K562 (cell line): ENCODE data around the gene QKI. TPM values are rescaled to one million over a fixed set of nuclear protein-coding genes. Genes with fewer than 3 reads are reported as not detected.
A peak's percentile ranks its signal among the peaks of the same experiment; 100 is the strongest.

ENCODE experiments used
- AFF4 ChIP-seq: sonication (generic); formaldehyde crosslinking; IDR thresholded peaks from 2 replicates; pipeline ENCODE4 v1.8.0; 2023; ENCODE audit warnings: mild to moderate bottlenecking, missing genetic modification reagents
- BCOR ChIP-seq: fragments of 450-650 bp; IDR thresholded peaks from 2 replicates; pipeline ENCODE4 v1.6.1; 2016
- EWSR1 ChIP-seq: fragments of 450-650 bp; IDR thresholded peaks from 2 replicates; pipeline ENCODE4 v1.6.1; 2018; ENCODE audit warnings: borderline replicate concordance, mild to moderate bottlenecking, low read depth, moderate library complexity; ENCODE audit not compliant: partially characterized antibody
- FIP1L1 ChIP-seq: fragments of 200-400 bp; formaldehyde crosslinking; IDR thresholded peaks from 2 replicates; pipeline ENCODE4 v1.6.1; 2018; ENCODE audit warnings: mild to moderate bottlenecking, low read depth, low read length; ENCODE audit not compliant: poor library complexity, severe bottlenecking
- FOXO4 ChIP-seq: fragments of 450-650 bp; formaldehyde crosslinking; IDR thresholded peaks from 2 replicates; pipeline ENCODE4 v1.4.0; 2020; ENCODE audit warnings: mild to moderate bottlenecking, moderate library complexity
- HNRNPUL1 ChIP-seq: fragments of 200-400 bp; formaldehyde crosslinking; IDR thresholded peaks from 2 replicates; pipeline ENCODE4 v1.6.1; 2017; ENCODE audit warnings: low read length
- IFI16 ChIP-seq: fragments of 250-450 bp; sonication (Bioruptor Pico); IDR thresholded peaks from 2 replicates; pipeline ENCODE4 v2.1.2; 2022; ENCODE audit warnings: mild to moderate bottlenecking, inconsistent platforms
- KDM4B ChIP-seq, 2 experiments: fragments of 450-650 bp in 1 of 2; sonication (generic) in 1 of 2; IDR thresholded peaks; 2 replicates each; pipeline ENCODE4 v1.6.1; 2016 to 2017; ENCODE audit warnings: borderline replicate concordance in 2 of 2, antibody characterized with exemption in 1 of 2, low read depth in 1 of 2, mild to moderate bottlenecking in 1 of 2
- MAX ChIP-seq: sonication (generic); formaldehyde crosslinking; IDR thresholded peaks from 2 replicates; pipeline ENCODE4 v1.9.0; 2022; ENCODE audit warnings: mild to moderate bottlenecking, missing genetic modification reagents
- NFIX ChIP-seq: fragments of 250-450 bp; sonication (Bioruptor Pico); IDR thresholded peaks from 2 replicates; pipeline ENCODE4 v1.4.0; 2020; ENCODE audit warnings: low read depth, mild to moderate bottlenecking, moderate library complexity
- NR0B1 ChIP-seq: fragments of 450-650 bp; IDR thresholded peaks from one replicate; pipeline ENCODE4 v1.6.1; 2018; ENCODE audit warnings: mild to moderate bottlenecking, moderate library complexity; ENCODE audit not compliant: partially characterized antibody
- NR3C1 ChIP-seq: sonication (generic); formaldehyde crosslinking; IDR thresholded peaks from 2 replicates; pipeline ENCODE4 v1.8.1; 2022; ENCODE audit warnings: missing genetic modification reagents
- POLR2A ChIP-seq: fragments of 450-650 bp; conservative IDR thresholded peaks from 2 replicates; pipeline ENCODE4 v1.6.1; 2016
- RBM15 ChIP-seq: fragments of 200-400 bp; formaldehyde crosslinking; IDR thresholded peaks from 2 replicates; pipeline ENCODE4 v1.6.1; 2018; ENCODE audit warnings: mild to moderate bottlenecking, low read length, moderate library complexity; ENCODE audit not compliant: insufficient read depth
- ZBTB5 ChIP-seq: fragments of 450-650 bp; IDR thresholded peaks from 2 replicates; pipeline ENCODE4 v1.6.1; 2017; ENCODE audit warnings: antibody characterized with exemption
- ZBTB9 ChIP-seq: fragments of 450-650 bp; formaldehyde crosslinking; IDR thresholded peaks from 2 replicates; pipeline ENCODE4 v1.4.0; 2020; ENCODE audit warnings: mild to moderate bottlenecking, moderate library complexity
- polyA plus RNA-seq, 8 experiments: library from polyadenylated mRNA; depleted of rRNA in 4 of 8; stranded (reverse) in 5 of 8; unstranded in 3 of 8; fragments of >200 nt; fragmentation: Nextera tagmentation in 2 of 8; fragmentation: Illumina TruSeq in 1 of 8; extraction: Ambion mirVana in 2 of 8; extraction: Trizol in 1 of 8; gene quantifications; 2 replicates each; pipeline versions ENCODE4 v1.2.1 to v1.2.3, GENCODE V29; 2011 to 2014; ENCODE audit warnings: inconsistent platforms in 1 of 8, missing spikeins in 1 of 8
- total RNA-seq, 7 experiments: library from RNA; depleted of rRNA in 6 of 7; stranded (reverse); fragments of >200 nt in 6 of 7; fragmentation: Illumina TruSeq in 2 of 7; extraction: Trizol in 2 of 7; gene quantifications; 2 replicates each; pipeline versions ENCODE4 v1.2.1 to v1.2.3, GENCODE V29; 2011 to 2021; ENCODE audit warnings: low replicate concordance in 1 of 7

Gene QKI
- total and polyA plus RNA-seq, 9 of the 15 experiments (the other 6 are each of a cell fraction or from before 2014, with no cell fraction given) = 20.4 to 215 (median 123) TPM

- TF ChIP-seq KDM4B (IDR thresholded peaks at IDR 0.05; ENCODE audit: borderline replicate concordance in 2 of 2, low read depth in 1 of 2) = 0 out of 4 replicates have a peak, but pooled peaks of 1 of the 2 experiments have one; percentile 50
- peak; percentile 30 for TF ChIP-seq FIP1L1
- TF ChIP-seq EWSR1 = no peak
- no peak for TF ChIP-seq NR0B1
- no peak for TF ChIP-seq AFF4 (CRISPR knock-in tag)
- TF ChIP-seq ZBTB5 = no peak
- TF ChIP-seq IFI16 (CRISPR knock-in tag) = no peak
- TF ChIP-seq RBM15 = no peak
- TF ChIP-seq FOXO4 (CRISPR knock-in tag) = no peak
- 0 out of 2 replicates have a peak, but pooled peaks have one; percentile 7 for TF ChIP-seq NR3C1
- TF ChIP-seq BCOR = no peak
- 0 out of 2 replicates have a peak, but pooled peaks have one; percentile 15 for TF ChIP-seq ZBTB9
- TF ChIP-seq POLR2A = peak; percentile 46
- TF ChIP-seq HNRNPUL1 = no peak
- TF ChIP-seq NFIX = no peak
- TF ChIP-seq MAX (CRISPR knock-in tag) = no peak
Measured at GRCh38 chr6:163415620-163416556, 1.4 kb downstream of the QKI start (continued).
